Loucy (cell line): Measurements from ENCODE around the gene WT1.
A peak's percentile ranks its signal among the peaks of the same experiment; 100 is the strongest.

Source experiments
- H2AFZ ChIP-seq: fragments of 200-600 bp; sonication (generic); 2 replicates; pipeline ENCODE4 v1.6.0; 2016; ENCODE audit warnings: antibody characterized with exemption, mild to moderate bottlenecking, low read length, moderate library complexity
- H3F3A ChIP-seq: fragments of 200-600 bp; 2 replicates; pipeline ENCODE4 v1.6.0; 2016; ENCODE audit warnings: antibody characterized with exemption, low read depth, mild to moderate bottlenecking
- H3K27me3 ChIP-seq: fragments of 200-600 bp; sonication (generic); 2 replicates; pipeline ENCODE4 v1.6.1; 2014; ENCODE audit warnings: low read length, mild to moderate bottlenecking; ENCODE audit not compliant: insufficient read depth, poor library complexity, severe bottlenecking
- H3K36me3 ChIP-seq: fragments of 200-600 bp; sonication (generic); 2 replicates; pipeline ENCODE4 v1.6.1; 2016; ENCODE audit warnings: low read length; ENCODE audit not compliant: insufficient read depth
- H3K4me1 ChIP-seq: fragments of 200-600 bp; sonication (generic); 2 replicates; pipeline ENCODE4 v1.5.1; 2014; ENCODE audit warnings: low read length, mild to moderate bottlenecking; ENCODE audit not compliant: insufficient read depth, poor library complexity, severe bottlenecking
- H3K4me2 ChIP-seq: fragments of 200-600 bp; sonication (generic); 2 replicates; pipeline ENCODE4 v1.6.0; 2014; ENCODE audit warnings: antibody characterized with exemption, low read length, low read depth, mild to moderate bottlenecking; ENCODE audit not compliant: poor library complexity, severe bottlenecking
- H3K4me3 ChIP-seq: fragments of 200-600 bp; sonication (generic); 2 replicates; pipeline ENCODE4 v1.5.1; 2014; ENCODE audit warnings: low read length, mild to moderate bottlenecking, mixed read lengths; ENCODE audit not compliant: poor library complexity, severe bottlenecking
- H3K79me2 ChIP-seq: fragments of 200-600 bp; sonication (generic); 2 replicates; pipeline ENCODE4 v1.6.1; 2014; ENCODE audit warnings: low read length; ENCODE audit not compliant: insufficient read depth
- H3K9ac ChIP-seq: fragments of 200-600 bp; sonication (generic); 2 replicates; pipeline ENCODE4 v1.6.0; 2014; ENCODE audit warnings: mild to moderate bottlenecking, low read depth, low read length, moderate library complexity; ENCODE audit not compliant: poor library complexity, severe bottlenecking
- H3K9me2 ChIP-seq: fragments of 200-600 bp; sonication (generic); replicated peaks from 2 replicates; pipeline ENCODE4 v1.6.1; 2016; ENCODE audit warnings: low read depth, low read length, mixed read lengths
- H3K9me3 ChIP-seq: fragments of 200-600 bp; sonication (generic); 2 replicates; pipeline ENCODE4 v1.6.1; 2014; ENCODE audit warnings: mild to moderate bottlenecking, antibody characterized with exemption, low read length, low read depth; ENCODE audit not compliant: insufficient read depth
- H4K20me1 ChIP-seq: fragments of 200-600 bp; sonication (generic); 2 replicates; pipeline ENCODE4 v1.6.0; 2014; ENCODE audit warnings: antibody characterized with exemption, low read length, mild to moderate bottlenecking; ENCODE audit not compliant: insufficient read depth, poor library complexity, severe bottlenecking
- EZH2phosphoT487 ChIP-seq: fragments of 200-600 bp; IDR thresholded peaks from 2 replicates; pipeline ENCODE4 v1.6.1; 2018; ENCODE audit warnings: antibody characterized with exemption, mild to moderate bottlenecking, moderate library complexity, borderline replicate concordance
- TF ChIP-seq, protein P1 (sequence below): fragments of 200-600 bp; sonication (generic); conservative IDR thresholded peaks from 2 replicates; pipeline ENCODE4 v1.5.1; 2014; ENCODE audit warnings: mild to moderate bottlenecking, antibody characterized with exemption, low read length

Gene WT1

DNA sequence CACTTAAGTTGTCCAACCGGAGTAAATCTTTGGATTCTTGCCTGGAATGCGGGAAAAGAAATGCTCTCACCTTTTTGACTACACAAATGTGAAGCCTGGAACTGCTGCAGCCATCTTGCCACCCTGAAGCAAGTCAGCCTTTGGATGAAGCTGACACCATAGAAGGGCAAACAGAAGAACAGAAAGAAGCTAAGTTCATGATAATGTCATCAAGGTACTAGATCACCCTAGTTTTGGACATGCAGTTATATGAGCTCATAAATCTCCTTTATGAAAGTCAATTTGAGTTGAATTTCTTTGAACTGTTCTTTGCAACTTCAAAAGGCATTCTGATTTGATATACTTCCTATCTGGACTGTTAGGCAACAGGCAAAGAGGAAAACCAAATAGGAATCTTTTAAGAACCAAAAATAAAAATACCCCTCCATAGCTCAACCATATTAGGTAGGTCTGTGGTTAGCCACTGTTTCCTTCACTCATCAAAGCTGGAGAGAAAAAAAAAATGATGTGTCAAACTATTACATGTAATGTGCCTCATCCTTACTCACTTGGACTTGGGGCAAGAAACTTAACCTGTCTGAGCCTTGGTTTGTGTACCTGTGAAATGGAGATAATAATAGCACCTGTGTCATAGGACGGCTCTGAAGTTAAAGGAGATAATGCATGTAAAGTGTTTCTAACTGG is 91.9 kb downstream of the WT1 start:
- peak overlapping the region; percentile 40 for H3K4me2 ChIP-seq

DNA sequence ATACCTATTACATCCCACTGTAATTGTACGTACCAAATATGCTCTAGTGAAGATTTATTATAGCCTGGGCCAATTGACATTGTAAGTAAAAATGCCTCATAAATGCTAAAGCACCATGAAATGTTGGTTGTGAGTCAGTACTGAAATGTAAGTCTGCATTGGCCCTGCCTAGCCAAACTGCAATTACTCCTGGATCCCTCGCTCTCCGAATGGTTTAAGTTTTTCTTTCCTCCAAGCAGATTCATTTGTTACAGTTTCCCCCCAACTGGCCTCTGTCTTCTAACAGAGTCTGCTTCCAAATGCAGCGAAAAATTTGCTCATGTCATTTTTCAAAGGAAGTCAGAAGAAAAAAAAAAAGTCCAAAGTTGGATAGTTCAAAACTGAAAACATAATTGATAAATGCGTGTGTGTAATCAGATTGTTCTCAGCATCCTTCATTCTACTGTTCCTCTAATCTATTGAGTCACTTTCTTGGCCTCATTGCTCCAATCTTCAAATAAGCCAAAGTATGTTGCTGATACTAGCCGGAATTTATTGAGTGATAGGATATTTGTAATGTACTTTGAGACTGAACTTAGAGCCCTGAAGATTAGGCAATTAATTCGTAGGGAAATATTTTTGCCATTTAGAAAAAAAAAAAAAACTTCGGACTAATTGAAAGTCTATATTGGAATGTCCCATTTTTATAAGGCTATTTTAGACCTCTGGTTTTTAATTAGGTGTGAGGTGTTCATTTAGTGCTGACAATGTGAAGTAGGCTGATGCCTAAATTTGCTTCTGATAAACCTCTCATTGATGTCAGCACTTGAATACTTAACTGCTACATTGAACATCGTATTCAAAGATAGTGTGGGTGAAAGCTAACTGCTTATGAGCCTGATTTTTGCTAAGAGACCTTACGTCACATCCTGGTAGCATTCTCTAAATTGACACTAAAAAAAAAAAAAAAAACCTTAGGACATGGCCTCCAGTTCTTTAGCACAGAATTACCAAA is 93.4 kb downstream of the WT1 start:
- Histone ChIP-seq H3K9me2 (no peaks in the 10 kb centered on the region), H3K9ac (no peak overlapping the region), H3K4me1 (peaks cover 15% of the 10 kb centered on the region), H3K9me3 (no peaks in the 10 kb centered on the region), H3K4me3 (no peak overlapping the region), H3F3A (no peaks in the 10 kb centered on the region), H3K4me2 (no peak overlapping the region), H3K27me3 (no peaks in the 10 kb centered on the region), H3K36me3 (no peaks in the 10 kb centered on the region), H2AFZ (no peak overlapping the region), H4K20me1 (no peaks in the 10 kb centered on the region), H3K79me2 (no peaks in the 10 kb centered on the region)
- no peak for TF ChIP-seq EZH2phosphoT487
- TF ChIP-seq, protein P1, sequence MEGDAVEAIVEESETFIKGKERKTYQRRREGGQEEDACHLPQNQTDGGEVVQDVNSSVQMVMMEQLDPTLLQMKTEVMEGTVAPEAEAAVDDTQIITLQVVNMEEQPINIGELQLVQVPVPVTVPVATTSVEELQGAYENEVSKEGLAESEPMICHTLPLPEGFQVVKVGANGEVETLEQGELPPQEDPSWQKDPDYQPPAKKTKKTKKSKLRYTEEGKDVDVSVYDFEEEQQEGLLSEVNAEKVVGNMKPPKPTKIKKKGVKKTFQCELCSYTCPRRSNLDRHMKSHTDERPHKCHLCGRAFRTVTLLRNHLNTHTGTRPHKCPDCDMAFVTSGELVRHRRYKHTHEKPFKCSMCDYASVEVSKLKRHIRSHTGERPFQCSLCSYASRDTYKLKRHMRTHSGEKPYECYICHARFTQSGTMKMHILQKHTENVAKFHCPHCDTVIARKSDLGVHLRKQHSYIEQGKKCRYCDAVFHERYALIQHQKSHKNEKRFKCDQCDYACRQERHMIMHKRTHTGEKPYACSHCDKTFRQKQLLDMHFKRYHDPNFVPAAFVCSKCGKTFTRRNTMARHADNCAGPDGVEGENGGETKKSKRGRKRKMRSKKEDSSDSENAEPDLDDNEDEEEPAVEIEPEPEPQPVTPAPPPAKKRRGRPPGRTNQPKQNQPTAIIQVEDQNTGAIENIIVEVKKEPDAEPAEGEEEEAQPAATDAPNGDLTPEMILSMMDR = no peak

More for the DNA sequence above, 91.9 kb downstream of the WT1 start:
- no peaks in the 10 kb centered on the region for H3K36me3 ChIP-seq
- peak overlapping the region; percentile 29 for H3K4me3 ChIP-seq
- no peak overlapping the region for H3K9ac ChIP-seq
- no peaks in the 10 kb centered on the region for H3F3A ChIP-seq
- H3K27me3 ChIP-seq = no peaks in the 10 kb centered on the region
- H3K9me3 ChIP-seq = no peaks in the 10 kb centered on the region
- no peak overlapping the region for H2AFZ ChIP-seq
- H3K4me1 ChIP-seq = peaks cover 15% of the 10 kb centered on the region
- H3K79me2 ChIP-seq = no peaks in the 10 kb centered on the region
- H3K9me2 ChIP-seq = no peaks in the 10 kb centered on the region
- no peak for TF ChIP-seq EZH2phosphoT487
- no peaks in the 10 kb centered on the region for H4K20me1 ChIP-seq

DNA sequence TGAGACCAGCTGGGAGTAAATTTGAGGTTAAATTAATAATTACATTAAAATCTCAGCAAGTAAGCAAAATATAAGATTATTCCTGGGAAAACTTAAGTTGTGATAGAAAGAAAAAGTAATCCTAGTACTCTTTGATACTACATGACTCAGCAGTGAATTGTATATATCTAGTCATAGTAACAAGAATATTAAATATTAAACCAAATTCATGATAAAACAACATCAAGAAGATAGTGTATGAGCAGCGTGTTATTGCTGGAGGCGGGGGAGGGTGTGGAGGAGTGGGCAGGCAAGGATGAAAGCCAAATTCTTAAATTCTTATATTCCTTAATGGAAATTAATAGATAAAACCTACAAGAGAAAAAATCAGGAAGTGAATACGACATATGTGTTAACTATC is 95.2 kb downstream of the WT1 start:
- H3K36me3 ChIP-seq = no peaks in the 10 kb centered on the region
- no peaks in the 10 kb centered on the region for H3K27me3 ChIP-seq
- H3K4me1 ChIP-seq = peaks cover 15% of the 10 kb centered on the region
- no peaks in the 10 kb centered on the region for H3F3A ChIP-seq
- TF ChIP-seq, protein P1 = no peak
- TF ChIP-seq EZH2phosphoT487 = no peak
- no peaks in the 10 kb centered on the region for H3K9me3 ChIP-seq
- no peaks in the 10 kb centered on the region for H3K79me2 ChIP-seq
- H4K20me1 ChIP-seq = no peaks in the 10 kb centered on the region
- H2AFZ ChIP-seq = no peak overlapping the region
- H3K9me2 ChIP-seq = no peaks in the 10 kb centered on the region
- H3K4me2 ChIP-seq = no peak overlapping the region
- H3K4me3 ChIP-seq = no peak overlapping the region
- H3K9ac ChIP-seq = no peak overlapping the region
